Osteocyte (in vitro differentiated cells): Measurements from ENCODE around the gene SLC48A1. TPM values are rescaled to one million over a fixed set of nuclear protein-coding genes. Genes with fewer than 3 reads are reported as not detected.

ENCODE experiments used
- DNase-seq: peaks from one replicate; pipeline ENCODE4 v3.0.0; 2021; ENCODE audit warnings: mixed read lengths; ENCODE audit not compliant: unreplicated experiment; ENCODE audit errors: extremely low spot score
- H3K27ac Mint-ChIP-seq: one replicate; pipeline ENCODE4 v1.8.0; 2021; ENCODE audit warnings: mild to moderate bottlenecking, mixed read lengths; ENCODE audit not compliant: unreplicated experiment
- H3K27me3 Mint-ChIP-seq: one replicate; pipeline ENCODE4 v1.8.0; 2021; ENCODE audit warnings: mixed read lengths; ENCODE audit not compliant: unreplicated experiment
- H3K36me3 Mint-ChIP-seq: one replicate; pipeline ENCODE4 v1.8.0; 2021; ENCODE audit warnings: mixed read lengths; ENCODE audit not compliant: unreplicated experiment
- H3K4me1 Mint-ChIP-seq: one replicate; pipeline ENCODE4 v1.8.0; 2021; ENCODE audit warnings: mixed read lengths; ENCODE audit not compliant: unreplicated experiment
- H3K4me3 Mint-ChIP-seq: one replicate; pipeline ENCODE4 v1.8.0; 2021; ENCODE audit warnings: mild to moderate bottlenecking, moderate library complexity, mixed read lengths; ENCODE audit not compliant: unreplicated experiment
- H3K9me3 Mint-ChIP-seq: one replicate; pipeline ENCODE4 v1.8.0; 2021; ENCODE audit warnings: mixed read lengths; ENCODE audit not compliant: unreplicated experiment
- CTCF ChIP-seq: fragments of 200-600 bp; sonication (generic); IDR thresholded peaks from 2 replicates; pipeline ENCODE4 v1.5.0; 2021; ENCODE audit warnings: antibody characterized with exemption, mild to moderate bottlenecking, moderate library complexity
- total RNA-seq: library from RNA; stranded (reverse); gene quantifications from 2 replicates; pipeline ENCODE4 v1.2.1, GENCODE V29; 2021

The SLC48A1 gene
- total RNA-seq, 1 donor from 2014 or later = 21.2 TPM

GRCh38 chr12:47762850-47763465, 10.1 kb upstream of the SLC48A1 start:
- Mint-ChIP-seq H3K4me3 (no peak overlapping the region), H3K4me1 (peaks cover 26% of the 10 kb centered on the region), H3K36me3 (no peaks in the 10 kb centered on the region), H3K27ac (no peak overlapping the region), H3K27me3 (no peaks in the 10 kb centered on the region), H3K9me3 (no peaks in the 10 kb centered on the region)
- no peak for TF ChIP-seq CTCF
- no peak for DNase-seq

GRCh38 chr12:47763481-47764346, 9.3 kb upstream of the SLC48A1 start:
- TF ChIP-seq CTCF = no peak
- no peak overlapping the region for H3K27ac Mint-ChIP-seq
- H3K27me3 Mint-ChIP-seq = no peaks in the 10 kb centered on the region
- no peak for DNase-seq
- H3K36me3 Mint-ChIP-seq = no peaks in the 10 kb centered on the region
- no peak overlapping the region for H3K4me3 Mint-ChIP-seq
- H3K9me3 Mint-ChIP-seq = no peaks in the 10 kb centered on the region
- H3K4me1 Mint-ChIP-seq = peaks cover 20% of the 10 kb centered on the region

- TF ChIP-seq CTCF = no peak
- Mint-ChIP-seq H3K36me3 (no peaks in the 10 kb centered on the region), H3K4me1 (peaks cover 20% of the 10 kb centered on the region), H3K9me3 (no peaks in the 10 kb centered on the region), H3K27ac (no peak overlapping the region), H3K4me3 (no peak overlapping the region), H3K27me3 (no peaks in the 10 kb centered on the region)
- no peak for DNase-seq
These were observed 6.4 kb upstream of the SLC48A1 start for GRCh38 chr12:47766502-47767215.

- peak; percentile 64 for TF ChIP-seq CTCF
- Mint-ChIP-seq H3K27ac (no peak overlapping the region), H3K36me3 (no peaks in the 10 kb centered on the region), H3K4me1 (peaks cover 20% of the 10 kb centered on the region), H3K4me3 (no peak overlapping the region), H3K27me3 (no peaks in the 10 kb centered on the region), H3K9me3 (no peaks in the 10 kb centered on the region)
- DNase-seq = no peak
These were observed 5.8 kb upstream of the SLC48A1 start for GRCh38 chr12:47767216-47767724.
